HepG2 (cell line): ENCODE results near the gene PAQR7. TPM values are rescaled to one million over a fixed set of nuclear protein-coding genes. Genes with fewer than 3 reads are reported as not detected.

Source experiments
- CAMTA2 ChIP-seq: sonication (generic); formaldehyde crosslinking; IDR thresholded peaks from 2 replicates; pipeline ENCODE4 v1.4.0; 2020; ENCODE audit warnings: mild to moderate bottlenecking, missing genetic modification reagents, borderline replicate concordance
- ERF ChIP-seq: IDR thresholded peaks from 2 replicates; pipeline ENCODE4 v1.6.1; 2018; ENCODE audit warnings: missing biosample characterization, missing genetic modification reagents
- ETV6 ChIP-seq: sonication (generic); formaldehyde crosslinking; conservative IDR thresholded peaks from 2 replicates; pipeline ENCODE4 v1.4.0; 2020; ENCODE audit warnings: missing genetic modification reagents
- KDM5A ChIP-seq: fragments of 200-600 bp; sonication (generic); IDR thresholded peaks from 2 replicates; pipeline ENCODE4 v1.7.0; 2018; ENCODE audit warnings: antibody characterized with exemption, mild to moderate bottlenecking, low read length, borderline replicate concordance
- MAZ ChIP-seq, 2 experiments: sonication (generic) in 1 of 2; formaldehyde crosslinking in 1 of 2; IDR thresholded peaks; 2 replicates each; pipeline versions ENCODE4 v1.5.0 to v1.6.1; 2012 to 2020; ENCODE audit warnings: low read depth in 2 of 2, mild to moderate bottlenecking in 2 of 2, borderline replicate concordance in 1 of 2, improper control_type of control experiment in 1 of 2, low read length in 1 of 2, missing genetic modification reagents in 1 of 2, moderate library complexity in 1 of 2
- MEF2D ChIP-seq: sonication (generic); formaldehyde crosslinking; IDR thresholded peaks from 2 replicates; pipeline ENCODE4 v1.5.1; 2020; ENCODE audit warnings: mild to moderate bottlenecking, missing genetic modification reagents
- MTF1 ChIP-seq: sonication (generic); formaldehyde crosslinking; IDR thresholded peaks from 2 replicates; pipeline ENCODE4 v1.5.0; 2020; ENCODE audit warnings: missing genetic modification reagents
- NFATC3 ChIP-seq: sonication (generic); formaldehyde crosslinking; IDR thresholded peaks from 2 replicates; pipeline ENCODE4 v1.5.1; 2020; ENCODE audit warnings: mild to moderate bottlenecking, missing genetic modification reagents
- PAWR ChIP-seq: sonication (generic); formaldehyde crosslinking; IDR thresholded peaks from 2 replicates; pipeline ENCODE4 v1.4.0; 2020; ENCODE audit warnings: missing genetic modification reagents, mild to moderate bottlenecking, borderline replicate concordance
- PAX8 ChIP-seq: sonication (generic); formaldehyde crosslinking; IDR thresholded peaks from 2 replicates; pipeline ENCODE4 v1.8.0; 2022; ENCODE audit warnings: mild to moderate bottlenecking, missing genetic modification reagents, borderline replicate concordance
- PPARG ChIP-seq: conservative IDR thresholded peaks from 2 replicates; pipeline ENCODE4 v1.6.1; 2016; ENCODE audit warnings: missing biosample characterization, missing genetic modification reagents
- REXO4 ChIP-seq: sonication (generic); formaldehyde crosslinking; IDR thresholded peaks from 2 replicates; pipeline ENCODE4 v1.8.0; 2022; ENCODE audit warnings: missing genetic modification reagents, mild to moderate bottlenecking, borderline replicate concordance
- SAP130 ChIP-seq: IDR thresholded peaks from 2 replicates; pipeline ENCODE4 v1.6.1; 2016; ENCODE audit warnings: low read depth
- SRSF4 ChIP-seq: fragments of 200-400 bp; formaldehyde crosslinking; IDR thresholded peaks from one replicate; pipeline ENCODE4 v1.6.1; 2018; ENCODE audit warnings: mild to moderate bottlenecking, low read depth, low read length, moderate library complexity; ENCODE audit not compliant: poor library complexity, severe bottlenecking
- TBX3 ChIP-seq: fragments of 450-650 bp; IDR thresholded peaks from 2 replicates; pipeline ENCODE4 v1.6.1; 2017; ENCODE audit warnings: antibody characterized with exemption, mild to moderate bottlenecking, inconsistent platforms, borderline replicate concordance
- ZBTB37 ChIP-seq: sonication (generic); formaldehyde crosslinking; IDR thresholded peaks from 2 replicates; pipeline ENCODE4 v1.4.0; 2020; ENCODE audit warnings: mild to moderate bottlenecking, missing genetic modification reagents
- ZBTB4 ChIP-seq: sonication (generic); formaldehyde crosslinking; IDR thresholded peaks from 2 replicates; pipeline ENCODE4 v1.4.0; 2020; ENCODE audit warnings: missing genetic modification reagents, mild to moderate bottlenecking, borderline replicate concordance
- ZNF235 ChIP-seq: sonication (generic); formaldehyde crosslinking; IDR thresholded peaks from 2 replicates; pipeline ENCODE4 v1.8.1; 2023; ENCODE audit warnings: mild to moderate bottlenecking, missing genetic modification reagents, borderline replicate concordance
- ZNF362 ChIP-seq: sonication (generic); formaldehyde crosslinking; IDR thresholded peaks from 2 replicates; pipeline ENCODE4 v1.4.0; 2020; ENCODE audit warnings: missing genetic modification reagents, mild to moderate bottlenecking, borderline replicate concordance
- ZNF44 ChIP-seq: sonication (generic); formaldehyde crosslinking; IDR thresholded peaks from 2 replicates; pipeline ENCODE4 v1.5.1; 2020; ENCODE audit warnings: mild to moderate bottlenecking, missing genetic modification reagents
- ZNF451 ChIP-seq: sonication (generic); formaldehyde crosslinking; IDR thresholded peaks from 2 replicates; pipeline ENCODE4 v1.5.0; 2020; ENCODE audit warnings: mild to moderate bottlenecking, missing genetic modification reagents
- ZNF616 ChIP-seq: sonication (generic); formaldehyde crosslinking; IDR thresholded peaks from 2 replicates; pipeline ENCODE4 v1.5.0; 2020; ENCODE audit warnings: low read depth, mild to moderate bottlenecking, missing genetic modification reagents
- ZNF670 ChIP-seq: sonication (generic); formaldehyde crosslinking; IDR thresholded peaks from 2 replicates; pipeline ENCODE4 v1.8.0; 2022; ENCODE audit warnings: mild to moderate bottlenecking, missing genetic modification reagents, borderline replicate concordance
- ZNF761 ChIP-seq: sonication (generic); formaldehyde crosslinking; conservative IDR thresholded peaks from 2 replicates; pipeline ENCODE4 v1.4.0; 2020; ENCODE audit warnings: mild to moderate bottlenecking, missing genetic modification reagents
- polyA plus RNA-seq, 8 experiments: library from polyadenylated mRNA; depleted of rRNA in 3 of 8; stranded (reverse) in 7 of 8; unstranded in 1 of 8; fragments of >200 nt; fragmentation: Illumina TruSeq in 4 of 8; extraction: Trizol in 4 of 8; gene quantifications; 2 replicates each; pipeline versions ENCODE4 v1.2.1 to v1.2.3, GENCODE V29; 2011 to 2016; ENCODE audit warnings: low read depth in 4 of 8, missing spikeins in 1 of 8, mixed read lengths in 1 of 8; ENCODE audit not compliant: insufficient read depth in 1 of 8
- total RNA-seq, 5 experiments: library from RNA; depleted of rRNA; stranded (reverse); fragments of >200 nt; fragmentation: Illumina TruSeq; extraction: Trizol; gene quantifications; 2 replicates each; pipeline ENCODE4 v1.2.3, GENCODE V29; 2016; ENCODE audit warnings: low read depth in 1 of 5

The PAQR7 gene
- total and polyA plus RNA-seq, 2 of the 13 experiments (the other 11 are each of a cell fraction or from before 2014, with no cell fraction given) = 13.2 to 16.6 TPM

- TF ChIP-seq ZBTB4 (CRISPR knock-in tag) = no peak
- no peak for TF ChIP-seq CAMTA2
- no peak for TF ChIP-seq REXO4
- no peak for TF ChIP-seq ZNF362 (CRISPR knock-in tag)
- no peak for TF ChIP-seq ZNF451 (CRISPR knock-in tag)
- TF ChIP-seq SAP130 (CRISPR knock-in tag) = peak; percentile 66
- TF ChIP-seq ZNF235 = no peak
- no peak for TF ChIP-seq MEF2D (CRISPR knock-in tag)
- TF ChIP-seq TBX3 = no peak
- TF ChIP-seq SRSF4 = no peak
- TF ChIP-seq PAWR (CRISPR knock-in tag) = no peak
- no peak for TF ChIP-seq ZNF670 (CRISPR knock-in tag)
- TF ChIP-seq ETV6 (CRISPR knock-in tag) = no peak
- no peak for TF ChIP-seq PAX8 (CRISPR knock-in tag)
- no peak for TF ChIP-seq MTF1 (CRISPR knock-in tag)
- no peak for TF ChIP-seq MAZ (IDR thresholded peaks at IDR 0.05; ENCODE audit: borderline replicate concordance, low read depth, low read length)
- TF ChIP-seq MAZ (CRISPR knock-in tag; IDR thresholded peaks at IDR 0.05; ENCODE audit: low read depth) = no peak
- no peak for TF ChIP-seq ZNF761 (CRISPR knock-in tag)
- TF ChIP-seq ERF (CRISPR knock-in tag) = no peak
- TF ChIP-seq ZBTB37 (CRISPR knock-in tag) = no peak
- TF ChIP-seq NFATC3 = no peak
- TF ChIP-seq PPARG = no peak
- no peak for TF ChIP-seq ZNF44 (CRISPR knock-in tag)
- TF ChIP-seq ZNF616 (CRISPR knock-in tag) = no peak
- peak; percentile 85 for TF ChIP-seq KDM5A
Observed at GRCh38 chr1:25904943-25905679, 29.6 kb upstream of the PAQR7 start (continued).
